Measurements from ENCODE around the gene EPN1.

Gene EPN1

DNA sequence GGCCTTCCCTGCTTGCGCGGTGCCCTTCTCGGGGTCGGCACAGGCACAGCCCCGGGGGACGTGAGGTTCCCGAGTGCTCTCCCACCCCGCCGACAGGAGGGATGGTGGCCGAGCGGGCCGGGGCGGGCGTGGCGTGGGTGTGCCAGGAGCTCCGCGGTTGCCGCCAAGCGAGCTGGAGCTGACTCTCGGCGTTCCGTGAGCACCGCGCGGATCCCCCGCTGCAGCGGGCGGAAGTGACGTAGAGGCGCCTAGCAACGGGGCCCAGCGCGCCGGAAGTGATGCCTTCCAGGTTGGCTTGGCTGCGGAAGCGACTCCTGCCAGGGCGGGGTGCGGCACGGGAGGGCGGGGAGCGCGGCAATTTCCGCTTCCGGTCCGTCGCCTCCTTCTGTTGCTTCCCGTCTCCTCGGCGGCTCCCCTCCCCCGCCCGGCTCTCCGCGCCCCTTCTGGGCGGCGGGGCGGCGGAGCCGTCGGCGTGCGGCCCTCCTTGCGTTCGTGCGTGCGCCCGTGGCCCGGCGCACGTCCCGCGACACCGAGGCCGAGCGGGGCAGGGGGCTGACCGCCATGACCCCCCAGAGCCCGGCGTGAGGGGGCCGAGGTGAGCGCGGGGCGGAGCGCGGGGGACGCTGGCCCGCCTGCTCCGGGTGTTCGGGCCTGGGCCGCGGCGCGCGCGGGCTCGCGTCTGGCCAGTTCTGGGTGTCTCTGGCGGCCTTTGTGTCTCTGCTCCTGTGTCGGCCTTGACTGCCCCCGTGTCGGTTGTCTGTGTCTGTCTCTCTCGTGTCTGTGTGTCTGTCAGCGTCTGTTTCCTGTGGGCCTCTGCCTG is at the start of gene EPN1:
Gene EPN1, plus strand, starts transcription at position 386 of the 820 bp plus-strand sequence. CDS start 3,402 bp downstream, outside the sequence.
- DNase-seq (ENCODE audit: low spot score) = peak; percentile 98

DNA sequence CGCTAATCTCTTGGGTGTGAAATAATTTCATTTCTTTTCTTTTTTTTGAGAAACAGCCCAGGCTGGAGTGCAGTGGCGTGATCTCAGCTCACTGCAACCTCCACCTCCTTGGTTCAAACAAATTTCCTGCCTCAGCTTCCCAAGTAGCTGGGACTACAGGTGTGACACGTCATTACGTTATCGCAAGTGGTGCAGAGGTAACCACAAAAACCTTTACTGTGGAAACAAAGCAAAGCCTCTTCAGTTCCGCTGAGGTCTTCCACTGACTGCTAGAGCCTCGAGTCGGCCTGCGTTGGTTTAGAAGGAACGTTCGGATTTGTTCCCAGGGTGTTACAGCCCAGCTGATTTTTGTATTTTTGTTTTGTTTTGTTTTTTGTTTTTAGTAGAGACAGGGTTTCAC is 48.7 kb upstream of the EPN1 start:
- DNase-seq (ENCODE audit: low spot score) = no peak

DNA sequence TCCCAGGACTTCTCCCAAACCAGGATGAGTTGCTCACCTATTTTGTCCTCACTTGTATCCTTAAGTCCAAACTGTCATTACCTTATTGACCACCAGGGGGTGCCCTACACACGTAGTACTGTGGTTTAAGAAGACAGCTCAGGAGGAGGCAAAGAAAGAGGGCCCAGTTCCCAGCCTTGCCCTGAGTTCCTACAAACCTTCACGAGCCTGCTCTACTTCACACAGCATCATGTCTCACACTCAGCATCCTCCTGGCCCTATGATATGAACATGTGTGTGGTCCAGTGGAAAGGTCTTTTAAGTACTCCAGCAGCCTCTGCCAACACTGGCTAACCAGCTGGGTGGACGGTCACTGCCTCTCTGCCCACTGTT is 42.6 kb upstream of the EPN1 start:
- peak; percentile 54 for DNase-seq (ENCODE audit: low spot score)

DNA sequence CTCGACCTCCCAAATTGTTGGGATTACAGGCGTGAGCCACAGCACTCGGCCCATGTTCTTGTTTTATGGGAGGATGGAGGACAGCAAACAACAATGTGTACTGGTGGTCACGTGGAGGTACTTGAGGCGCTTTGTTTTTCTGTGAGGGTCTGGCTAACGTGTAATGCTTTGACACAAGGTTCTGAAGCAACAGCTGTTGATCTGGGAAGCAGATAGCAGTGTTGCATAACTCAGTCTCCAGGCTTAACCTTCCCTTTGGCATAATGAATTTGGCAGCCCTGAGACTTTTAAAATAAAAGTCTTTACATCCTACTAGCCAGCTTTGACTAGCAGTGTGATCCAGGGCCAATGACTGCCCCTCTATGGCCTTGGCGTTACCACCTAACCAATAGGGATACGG is 41.2 kb upstream of the EPN1 start:
- DNase-seq (ENCODE audit: low spot score) = no peak

DNA sequence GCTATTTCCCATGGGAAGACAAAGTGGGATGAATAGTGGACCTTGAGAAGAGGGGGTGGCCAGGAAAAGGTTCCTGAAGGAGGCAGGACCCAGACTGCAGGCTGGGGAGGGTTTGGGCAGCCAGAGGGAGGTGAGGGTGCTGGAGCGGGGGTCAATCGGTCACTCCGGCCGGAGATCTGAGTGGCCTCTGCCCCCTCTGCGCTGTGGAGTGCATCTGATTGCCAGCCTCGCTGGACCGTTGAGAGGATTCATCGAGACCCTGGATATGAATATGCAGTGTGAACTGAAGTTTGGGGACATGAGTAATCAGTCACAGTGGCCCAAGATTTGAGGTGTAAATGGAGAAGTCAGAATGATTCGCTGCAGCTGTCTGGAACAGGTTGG is 39.7 kb upstream of the EPN1 start:
- DNase-seq (ENCODE audit: low spot score) = no peak

DNA sequence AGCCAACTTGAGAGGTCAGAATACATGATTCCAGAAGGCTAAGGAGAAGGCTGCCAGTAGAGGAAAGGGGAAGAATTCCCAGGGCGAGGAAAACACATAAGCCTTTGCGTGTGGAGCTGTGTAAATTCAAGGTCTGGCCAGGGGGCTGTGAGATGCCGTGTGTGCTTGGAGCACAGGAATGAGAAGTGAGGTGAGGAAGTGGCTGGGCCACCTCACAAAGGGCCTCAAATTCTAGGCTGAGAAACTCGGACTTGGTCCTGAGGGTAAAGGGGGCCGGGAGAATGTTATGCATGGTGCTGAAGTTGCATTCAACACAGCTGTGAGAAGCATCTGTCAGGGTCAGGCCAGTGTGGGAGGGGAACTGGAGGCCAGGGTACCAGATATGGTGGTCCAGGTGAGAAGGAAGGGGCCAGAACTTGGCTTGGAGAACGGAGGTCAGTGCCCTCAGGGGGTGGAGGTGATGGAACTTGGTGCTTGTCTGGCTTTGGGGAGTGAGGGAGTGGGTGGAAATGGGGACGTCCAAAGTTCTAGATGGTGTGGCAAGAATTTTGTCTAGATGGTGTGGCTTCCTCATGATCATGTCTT is 39.1 kb upstream of the EPN1 start:
- no peak for DNase-seq (ENCODE audit: low spot score)

DNA sequence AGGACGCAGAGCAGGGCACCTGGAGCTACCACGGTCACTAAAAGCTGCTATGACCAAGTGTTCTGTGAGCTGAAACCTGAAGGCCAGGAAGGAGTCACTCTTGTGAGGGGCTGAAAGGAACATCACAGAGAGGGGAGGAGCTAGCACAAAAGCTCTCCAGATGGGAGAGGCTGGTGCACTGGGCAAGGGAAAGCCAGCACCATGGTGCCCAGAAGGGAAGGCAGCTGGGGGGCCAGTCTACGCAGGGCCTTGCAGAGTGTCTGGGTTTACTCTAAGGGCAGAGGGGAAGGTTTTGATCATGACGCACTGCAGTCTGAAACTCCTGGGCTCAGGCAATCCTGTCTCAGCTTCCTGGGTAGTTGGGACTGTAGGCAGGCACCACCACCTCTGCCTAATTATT is 38.3 kb upstream of the EPN1 start:
- no peak for DNase-seq (ENCODE audit: low spot score)

DNA sequence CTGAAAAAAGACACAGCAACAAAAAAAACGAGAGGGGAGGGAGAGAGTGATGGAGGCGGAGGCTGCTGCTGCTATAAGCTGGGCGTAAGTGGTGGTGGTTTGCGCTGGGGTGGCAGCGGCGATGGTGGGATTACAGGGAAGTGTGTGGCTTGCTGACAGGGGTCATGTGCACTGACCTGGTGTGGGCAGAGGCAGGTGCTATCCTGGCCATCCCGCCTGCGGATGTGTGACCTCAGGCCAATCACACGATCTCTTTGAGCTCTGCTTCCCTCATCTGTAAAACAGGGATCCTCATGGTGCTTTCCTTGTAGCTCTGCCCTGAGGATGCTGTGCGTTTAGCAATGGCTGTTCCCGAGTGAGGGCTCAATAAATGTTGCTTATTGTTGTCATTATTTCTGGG is 37.5 kb upstream of the EPN1 start:
- no peak for DNase-seq (ENCODE audit: low spot score)

DNA sequence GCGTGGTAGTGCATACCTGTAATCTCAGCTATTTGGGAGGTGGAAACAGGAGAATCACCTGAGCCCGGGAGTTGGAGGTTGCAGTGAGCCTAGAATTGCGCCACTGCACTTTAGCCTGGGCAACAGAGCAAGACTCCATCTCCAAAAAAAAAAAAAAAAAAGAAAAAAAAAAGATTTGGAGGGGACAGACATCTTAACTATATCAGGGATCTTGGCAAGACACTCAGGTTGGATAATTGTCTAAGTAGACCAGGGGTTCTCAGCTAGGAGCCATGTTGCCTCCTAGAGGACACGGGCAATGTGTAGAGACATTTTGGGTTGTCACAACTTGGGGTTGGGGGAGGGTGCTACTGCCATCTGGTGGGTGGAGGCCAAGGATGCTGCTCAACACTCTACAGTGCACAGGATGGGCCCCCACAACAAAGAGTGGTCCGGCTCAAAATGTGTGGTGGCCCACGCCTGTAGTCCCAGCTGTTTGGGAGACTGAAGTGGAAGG is 36.1 kb upstream of the EPN1 start:
- no peak for DNase-seq (ENCODE audit: low spot score)

DNA sequence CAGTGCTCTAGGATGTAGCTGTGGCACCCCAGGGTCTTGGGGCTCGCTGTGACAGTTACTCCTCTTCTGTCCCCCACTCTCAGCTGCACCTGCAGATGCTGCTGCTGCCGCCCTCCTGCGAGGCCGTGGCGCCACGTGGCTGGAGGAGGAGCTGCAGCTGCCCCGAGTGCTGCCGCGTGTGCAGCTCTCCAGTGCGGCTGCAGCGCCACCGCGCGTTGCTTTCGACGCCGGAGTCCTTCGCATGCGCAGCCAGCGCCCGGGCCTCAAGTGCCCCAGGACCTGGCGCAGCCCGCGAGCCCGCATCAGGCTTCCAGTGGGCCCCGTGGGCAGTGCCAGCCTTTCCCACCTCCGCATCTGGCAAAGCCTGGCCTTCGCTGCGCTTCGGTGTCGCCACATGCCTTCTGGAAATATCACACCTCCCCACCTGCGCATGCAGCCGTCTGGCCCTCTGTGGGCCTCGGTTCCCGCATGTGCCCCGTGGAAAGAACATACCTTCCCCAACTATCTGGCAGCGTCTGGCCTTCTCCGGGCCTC is 34.9 kb upstream of the EPN1 start:
- DNase-seq (ENCODE audit: low spot score) = no peak

DNA sequence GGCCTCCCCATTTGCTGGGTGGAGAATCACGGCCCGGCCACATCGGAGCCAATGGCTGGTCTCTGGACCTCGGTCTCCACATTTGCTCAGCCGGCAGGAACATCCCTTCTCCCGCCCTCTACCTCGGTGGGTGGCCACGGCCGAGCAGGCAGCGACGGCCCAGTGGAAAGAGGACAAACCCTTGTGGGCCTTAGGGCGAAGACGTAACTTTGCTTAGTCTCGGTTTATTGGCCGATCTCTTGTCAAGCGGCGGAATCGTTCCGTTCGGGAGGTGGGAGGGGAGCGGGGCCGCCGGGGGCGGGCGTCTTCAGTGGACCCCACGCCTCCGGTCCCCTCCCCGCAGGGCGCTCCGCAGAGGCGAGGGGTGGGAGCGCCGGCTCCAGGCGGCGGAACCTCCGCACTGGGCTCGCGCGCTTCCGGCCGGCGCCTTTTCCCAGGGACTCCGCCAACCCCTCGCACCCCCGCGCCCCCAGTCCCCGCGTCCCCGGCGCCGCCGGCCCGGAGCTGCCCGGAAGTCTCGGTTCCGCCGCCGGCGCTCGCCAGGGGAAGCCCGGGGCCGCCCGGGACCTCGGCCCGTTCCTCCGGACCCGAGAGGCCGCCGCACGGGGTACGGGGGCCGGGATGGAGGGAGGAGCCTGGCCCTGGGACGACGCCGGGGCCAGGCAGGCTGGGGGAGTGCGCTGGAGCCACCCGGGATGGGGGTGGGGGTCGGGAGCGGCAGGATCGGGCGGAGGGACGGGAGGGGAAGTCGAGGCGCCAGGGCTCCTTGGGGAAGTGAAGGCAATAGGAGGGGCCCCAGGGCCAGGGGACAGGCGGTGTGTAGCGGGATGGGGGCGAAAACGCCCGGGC is 34.2 kb upstream of the EPN1 start, which contains the start of gene ZNF580:
Gene ZNF580, plus strand, starts transcription at position 426 of the 849 bp plus-strand sequence. CDS start 1,507 bp downstream, outside the sequence.
- DNase-seq (ENCODE audit: low spot score) = peak; percentile 84

DNA sequence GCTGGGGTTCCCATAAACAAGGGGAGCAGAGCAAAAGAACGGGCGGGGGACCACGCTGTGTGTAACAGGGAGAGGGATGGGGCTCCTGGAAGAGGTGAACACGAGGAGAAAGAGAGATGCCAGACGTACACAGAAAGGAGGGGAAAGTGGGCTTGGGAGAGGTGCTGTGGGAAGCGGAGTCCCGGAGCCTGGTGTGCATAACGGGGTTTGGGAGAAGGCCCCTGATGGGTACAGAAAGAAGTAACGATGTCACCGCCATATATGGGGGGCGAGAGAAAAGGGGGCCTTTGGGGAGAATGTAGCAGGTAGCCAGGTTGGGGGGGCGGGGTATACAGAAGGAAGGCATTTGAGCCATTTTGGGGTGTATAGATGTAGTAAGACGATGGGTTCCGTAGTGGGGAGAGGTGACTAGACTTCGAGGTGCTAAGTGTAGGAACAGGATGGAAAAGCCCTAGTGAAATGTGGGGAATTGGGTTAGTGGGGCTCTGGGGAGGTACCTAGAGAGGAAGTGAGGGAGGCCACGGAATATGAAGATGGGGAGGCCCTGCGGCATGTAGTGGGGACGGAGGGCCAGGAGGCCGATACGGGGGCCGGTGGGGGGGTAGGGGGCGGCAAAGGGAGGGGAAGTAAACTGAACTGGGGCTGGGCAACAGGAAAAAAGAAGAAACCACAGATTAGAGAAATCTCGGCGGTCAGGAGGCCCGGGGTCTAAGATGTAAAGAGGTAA is 33.4 kb upstream of the EPN1 start:
- no peak for DNase-seq (ENCODE audit: low spot score)

DNA sequence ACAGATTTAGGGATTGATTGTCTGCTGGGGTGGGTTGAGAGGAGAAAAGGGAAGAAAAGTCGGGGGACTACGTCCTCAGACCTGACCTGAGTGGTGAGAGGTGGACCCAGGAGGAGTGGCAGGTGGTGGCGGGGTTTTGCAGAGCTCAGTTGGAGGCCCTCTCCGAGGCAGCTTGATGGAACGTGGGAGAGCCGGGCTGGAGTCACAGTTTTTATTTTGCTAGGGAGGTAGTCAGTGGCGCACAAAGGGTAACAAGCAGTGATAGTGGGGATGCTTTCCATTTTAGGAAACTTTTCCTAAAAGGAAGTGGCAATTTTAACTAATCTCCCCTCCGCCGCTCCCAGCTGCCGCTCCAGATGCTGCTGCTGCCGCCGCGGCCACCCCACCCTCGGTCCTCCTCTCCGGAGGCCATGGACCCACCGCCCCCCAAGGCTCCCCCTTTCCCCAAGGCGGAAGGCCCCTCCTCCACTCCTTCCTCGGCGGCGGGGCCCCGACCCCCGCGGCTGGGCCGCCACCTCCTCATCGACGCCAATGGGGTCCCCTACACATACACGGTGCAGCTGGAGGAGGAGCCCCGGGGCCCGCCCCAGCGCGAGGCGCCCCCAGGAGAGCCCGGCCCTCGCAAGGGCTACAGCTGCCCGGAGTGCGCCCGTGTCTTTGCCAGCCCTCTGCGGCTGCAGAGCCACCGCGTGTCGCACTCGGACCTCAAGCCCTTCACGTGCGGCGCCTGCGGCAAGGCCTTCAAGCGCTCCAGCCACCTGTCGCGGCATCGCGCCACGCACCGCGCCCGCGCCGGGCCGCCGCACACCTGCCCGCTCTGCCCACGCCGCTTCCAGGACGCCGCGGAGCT is 32.6 kb upstream of the EPN1 start:
- no peak for DNase-seq (ENCODE audit: low spot score)

DNA sequence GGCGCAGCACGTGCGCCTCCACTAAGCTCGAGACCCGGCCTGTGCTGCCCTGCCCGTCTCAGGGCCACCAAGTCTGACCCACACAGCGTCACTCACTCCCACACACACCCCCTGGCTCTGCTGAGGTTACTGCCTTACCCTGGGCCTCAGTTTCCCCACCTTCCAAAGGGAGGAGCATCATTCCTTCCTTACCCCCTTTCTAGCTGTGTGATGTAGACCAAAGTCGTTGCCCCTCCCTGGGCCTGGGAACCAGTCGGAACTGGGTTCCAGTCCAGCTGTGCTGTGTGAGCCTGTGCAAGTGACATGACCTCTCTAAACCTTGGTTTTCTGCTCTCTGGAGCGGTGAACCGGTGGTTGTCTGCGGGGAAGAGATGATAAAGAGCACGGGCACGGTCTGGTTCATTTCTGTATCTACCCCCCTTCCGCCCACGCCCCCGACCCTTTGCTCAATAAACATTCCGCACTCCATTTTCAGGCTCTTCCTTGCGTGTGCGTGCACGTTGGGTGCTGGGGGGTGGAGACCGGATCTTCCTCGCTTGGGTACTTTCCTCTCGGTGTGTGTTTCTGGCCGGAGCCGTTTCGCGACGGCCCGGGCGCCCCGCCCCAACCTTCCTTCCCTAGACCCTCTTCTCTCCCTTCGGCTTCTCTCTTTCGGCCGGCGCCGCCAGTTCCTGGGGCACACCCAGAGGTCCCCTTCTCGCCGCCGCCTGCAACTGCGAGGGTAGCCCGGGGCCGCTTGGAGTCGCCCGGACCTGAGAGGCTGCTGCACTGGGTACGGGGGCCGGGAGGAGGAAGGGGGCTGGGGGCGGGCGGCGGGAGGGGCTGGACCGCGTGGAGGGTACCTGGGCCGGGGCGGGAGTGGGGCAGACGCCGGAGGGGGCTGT is 31.8 kb upstream of the EPN1 start, which contains the start of gene ZNF581:
Gene ZNF581, plus strand, starts transcription at position 647 of the 884 bp plus-strand sequence. CDS start 923 bp downstream, outside the sequence.
- peak; percentile 75 for DNase-seq (ENCODE audit: low spot score)

DNA sequence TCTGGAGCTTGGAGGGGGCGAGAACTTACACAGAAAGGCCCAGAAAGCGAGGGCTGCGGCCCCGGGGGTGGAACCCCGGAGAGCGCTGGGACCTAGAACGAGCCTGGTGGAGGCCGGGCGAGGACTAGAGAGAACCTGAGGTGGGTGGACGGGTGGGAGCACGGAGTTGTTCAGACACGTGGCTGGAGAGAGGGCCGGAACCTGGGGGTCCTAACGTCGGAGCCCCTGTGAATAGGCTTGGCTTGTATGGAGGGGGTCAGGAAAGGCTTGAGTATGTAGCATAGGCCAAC is 31.2 kb upstream of the EPN1 start:
- DNase-seq (ENCODE audit: low spot score) = no peak

DNA sequence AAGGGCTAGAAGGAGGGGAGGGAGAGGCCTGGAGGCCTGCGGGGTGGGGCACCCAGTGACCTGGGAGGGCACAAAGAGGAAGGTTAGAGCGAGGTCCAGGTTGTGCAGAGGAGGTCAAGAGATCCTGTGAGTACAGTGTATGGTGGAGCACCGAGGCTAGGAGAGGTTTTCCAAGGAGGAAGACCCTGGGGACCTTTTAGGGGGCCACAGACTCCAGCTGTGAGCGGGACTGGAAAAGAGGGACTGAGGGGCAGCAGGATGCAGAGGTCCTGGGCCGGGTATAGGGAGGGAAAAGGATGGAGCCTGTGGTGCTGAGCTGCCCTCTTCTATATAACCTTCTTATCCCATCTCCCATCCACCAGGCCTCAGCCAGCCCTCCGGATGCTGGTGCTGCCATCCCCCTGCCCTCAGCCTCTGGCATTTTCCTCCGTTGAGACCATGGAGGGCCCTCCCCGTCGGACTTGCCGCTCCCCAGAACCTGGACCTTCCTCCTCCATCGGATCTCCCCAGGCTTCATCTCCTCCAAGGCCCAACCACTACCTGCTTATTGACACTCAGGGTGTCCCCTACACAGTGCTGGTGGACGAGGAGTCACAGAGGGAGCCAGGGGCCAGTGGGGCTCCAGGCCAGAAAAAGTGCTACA is 30.7 kb upstream of the EPN1 start:
- DNase-seq (ENCODE audit: low spot score) = no peak

DNA sequence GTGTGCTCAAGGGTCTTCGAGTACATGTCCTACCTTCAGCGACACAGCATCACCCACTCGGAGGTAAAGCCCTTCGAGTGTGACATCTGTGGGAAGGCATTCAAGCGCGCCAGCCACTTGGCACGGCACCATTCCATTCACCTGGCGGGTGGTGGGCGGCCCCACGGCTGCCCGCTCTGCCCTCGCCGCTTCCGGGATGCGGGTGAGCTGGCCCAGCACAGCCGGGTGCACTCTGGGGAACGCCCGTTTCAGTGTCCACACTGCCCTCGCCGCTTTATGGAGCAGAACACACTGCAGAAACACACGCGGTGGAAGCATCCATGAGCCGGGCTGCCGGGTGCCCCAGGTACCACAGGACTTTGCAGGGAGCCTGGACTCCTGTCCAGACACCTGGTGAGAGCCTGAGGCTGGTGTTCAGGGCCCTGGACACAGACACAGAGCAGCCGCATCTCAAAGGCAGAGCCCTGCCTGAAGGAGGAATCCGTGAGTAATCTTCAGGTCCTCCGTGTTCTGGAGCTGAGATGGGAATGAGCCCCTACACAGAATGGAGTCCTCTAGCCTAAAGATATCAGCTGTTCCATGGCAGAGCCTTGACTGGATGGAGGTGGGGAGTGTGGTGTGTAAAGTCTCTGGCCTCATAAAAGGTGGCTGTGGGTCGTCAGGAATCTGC is 30.0 kb upstream of the EPN1 start:
- no peak for DNase-seq (ENCODE audit: low spot score)

DNA sequence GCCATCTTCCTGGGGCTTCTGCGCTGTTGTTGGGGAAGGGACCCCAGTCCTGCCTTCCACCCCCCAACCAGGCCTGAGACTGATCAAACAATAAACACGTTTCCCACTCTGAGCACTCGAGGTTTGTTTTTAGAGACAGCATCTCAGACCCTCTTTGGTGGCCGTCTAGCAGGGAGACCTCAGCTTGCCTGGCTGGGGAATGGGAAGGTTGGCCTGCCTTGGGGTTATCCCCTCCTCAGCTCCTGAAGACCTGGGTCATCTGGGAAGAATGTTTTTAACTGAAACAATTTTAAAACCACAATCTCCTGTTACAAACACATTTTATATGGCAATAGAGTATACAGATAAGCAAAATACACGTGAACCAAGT is 29.5 kb upstream of the EPN1 start:
- no peak for DNase-seq (ENCODE audit: low spot score)
